NOMO-1 treated with DMSO at 0.1 percent for 48 hours (cell line): ENCODE data around the gene DMGDH.
"Not testable (repeated sequence)": the region's sequence is repeated elsewhere in the genome, so short reads cannot be mapped to it uniquely, and the experiment has no call there.

Experiments
- DNase-seq: peaks from one replicate; lab custom pipeline; 2025; ENCODE audit not compliant: unreplicated experiment; lab: John Stamatoyannopoulos, UW

The DMGDH gene

DNA sequence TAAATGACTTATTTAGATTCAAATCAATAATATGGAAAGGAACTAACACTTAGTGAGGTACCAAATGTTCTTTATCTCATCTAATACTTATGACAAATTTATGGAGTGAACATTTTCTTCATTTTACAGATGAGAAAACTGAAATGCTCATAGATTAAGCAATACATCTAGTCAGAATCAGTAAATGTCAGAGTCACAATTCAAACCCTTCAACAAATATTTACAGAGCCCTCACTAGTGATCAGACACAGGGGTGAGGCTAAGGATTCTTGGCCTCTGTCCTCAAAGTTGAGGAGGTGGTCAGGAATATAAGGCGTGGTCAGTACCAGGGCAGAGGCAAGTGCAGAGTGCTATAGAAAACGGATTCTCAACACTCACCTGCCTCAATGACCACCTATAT is 54.8 kb downstream of the DMGDH start:
- DNase-seq: no peak

DNA sequence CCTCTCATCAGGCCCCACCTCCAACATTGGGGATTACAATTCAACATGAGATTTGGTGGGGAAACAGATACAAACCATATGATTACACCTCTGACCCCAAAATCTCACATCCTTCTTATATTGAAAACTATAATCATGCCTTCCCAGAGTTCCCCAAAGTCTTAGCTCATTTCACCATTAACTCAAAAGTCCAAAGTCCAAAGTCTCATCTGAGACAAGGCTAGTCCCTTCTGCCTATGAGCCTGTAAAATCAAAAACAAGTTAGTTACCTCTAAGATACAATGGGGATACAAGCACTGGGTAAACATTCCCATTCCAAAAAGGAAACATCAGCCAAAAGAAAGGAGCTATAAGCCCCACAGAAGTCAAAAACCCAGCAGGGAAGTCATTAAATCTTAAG is 57.6 kb downstream of the DMGDH start:
- no peak for DNase-seq

DNA sequence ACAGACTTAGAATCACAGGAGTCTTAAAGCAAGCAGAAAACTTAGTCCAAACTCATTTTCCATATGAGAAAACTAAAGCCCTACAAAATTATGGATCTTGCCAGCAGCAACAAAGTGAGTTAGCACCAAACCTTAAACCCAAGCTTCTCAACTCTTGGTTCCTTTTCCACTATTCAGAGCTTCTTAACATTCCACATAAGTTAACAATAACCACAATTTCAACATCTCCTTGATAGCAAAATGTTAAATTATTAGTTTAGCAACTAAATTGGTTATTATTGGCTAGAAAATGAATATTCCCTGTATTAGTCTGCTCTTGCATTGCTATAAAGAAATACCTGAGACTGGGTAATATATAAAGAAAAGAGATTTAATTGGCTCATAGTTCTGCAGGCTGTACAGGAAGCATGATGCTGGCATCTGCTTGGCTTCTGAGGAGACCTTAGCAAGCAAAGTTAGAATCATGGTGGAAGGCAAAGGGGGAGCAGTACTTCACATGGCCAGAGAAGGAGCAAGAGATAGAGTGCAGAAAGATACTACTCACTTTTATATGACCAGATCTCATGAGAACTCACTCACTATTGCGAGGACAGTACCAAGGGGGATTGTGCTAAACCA is 58.1 kb downstream of the DMGDH start:
- no peak for DNase-seq

DNA sequence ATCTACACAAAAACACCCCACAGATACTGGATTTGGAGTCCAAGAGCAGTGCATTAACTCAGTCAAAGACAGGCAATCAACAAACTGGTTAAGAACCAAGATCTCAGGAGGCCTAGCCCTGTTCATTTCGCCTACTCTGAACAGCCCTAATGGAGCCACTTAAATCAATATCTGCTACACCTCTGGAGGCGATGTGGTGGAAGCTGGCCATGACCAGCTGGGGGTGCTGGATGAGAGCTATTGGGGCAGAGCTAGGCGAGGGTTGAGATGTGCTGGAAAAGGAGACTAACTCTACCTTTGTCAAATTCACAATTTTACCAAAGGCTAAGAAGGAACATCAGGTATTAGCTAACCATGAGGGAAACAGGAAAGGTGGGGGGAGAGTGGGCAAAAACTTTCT is 61.1 kb downstream of the DMGDH start:
- no peak for DNase-seq

DNA sequence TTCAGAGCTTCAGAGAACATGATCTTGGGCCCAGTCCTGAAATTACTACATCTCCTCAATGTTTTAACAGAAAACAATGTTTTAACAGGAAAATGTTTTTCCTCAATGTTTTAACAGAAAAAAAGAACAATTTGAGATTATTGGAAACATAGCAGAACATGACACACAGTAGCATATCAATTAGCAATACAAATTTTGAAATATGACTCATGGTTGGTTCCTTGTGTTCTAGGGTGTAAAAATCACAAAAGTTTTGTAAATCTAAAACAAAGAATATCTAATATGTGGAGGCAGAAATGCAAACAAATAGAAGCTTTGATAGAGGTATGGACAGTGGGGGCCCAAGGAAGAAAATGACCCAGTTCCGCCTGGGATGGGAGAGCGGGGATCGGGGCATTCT is 61.6 kb downstream of the DMGDH start:
- DNase-seq: no peak

DNA sequence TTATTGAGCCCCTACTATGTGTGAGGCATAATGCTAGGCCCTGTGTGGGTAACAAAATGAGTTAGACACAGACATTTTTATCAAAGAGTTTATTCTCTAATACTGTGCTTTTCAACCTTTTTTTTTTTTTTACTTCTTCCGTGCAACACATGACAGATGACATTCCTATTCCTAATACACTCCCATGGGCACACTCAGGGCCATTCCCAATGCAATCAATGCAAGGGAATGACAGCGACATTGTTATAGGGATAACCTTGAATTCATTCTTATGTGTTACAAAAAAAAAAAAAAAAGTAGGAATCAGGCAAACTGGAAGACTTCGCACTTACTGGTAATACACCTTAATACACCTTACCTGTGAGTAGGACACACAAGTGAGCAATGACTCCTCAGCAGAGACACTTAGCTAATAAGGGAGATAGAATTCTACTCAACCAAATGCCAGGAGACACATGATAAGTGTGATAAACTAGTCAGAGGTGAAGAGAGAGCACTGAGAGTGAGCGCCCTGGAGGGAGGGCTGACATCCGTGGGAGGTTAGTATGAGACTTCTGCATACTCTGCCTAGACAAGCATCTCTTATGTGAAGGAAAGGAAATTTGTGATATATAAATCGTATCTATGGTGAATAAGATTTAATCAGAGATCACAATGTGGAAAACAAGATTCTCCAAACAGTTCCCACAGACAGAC is 63.4 kb downstream of the DMGDH start:
- no peak for DNase-seq

DNA sequence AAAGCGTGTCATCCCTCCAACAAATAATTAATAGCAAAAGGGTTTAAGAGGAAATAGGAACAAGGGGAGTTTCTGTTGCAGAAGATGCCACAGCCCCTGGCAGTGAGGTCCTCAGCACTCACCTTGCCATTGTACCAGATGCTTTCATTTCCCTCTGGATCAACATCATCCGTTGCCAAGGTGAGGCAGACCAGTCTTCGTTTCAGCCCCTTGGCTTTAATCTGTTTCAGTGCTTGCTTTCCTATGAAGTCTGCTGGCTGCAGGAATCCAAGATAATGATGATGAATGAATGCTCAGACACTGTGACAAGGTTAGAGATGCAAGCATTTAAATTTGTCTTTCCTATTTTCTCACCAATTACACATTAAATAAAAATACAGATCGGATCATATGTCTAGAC is 64.3 kb downstream of the DMGDH start:
- no peak for DNase-seq

GRCh38 chr5:79002374-79002773 is 67.1 kb downstream of the DMGDH start:
- no peak for DNase-seq

DNA sequence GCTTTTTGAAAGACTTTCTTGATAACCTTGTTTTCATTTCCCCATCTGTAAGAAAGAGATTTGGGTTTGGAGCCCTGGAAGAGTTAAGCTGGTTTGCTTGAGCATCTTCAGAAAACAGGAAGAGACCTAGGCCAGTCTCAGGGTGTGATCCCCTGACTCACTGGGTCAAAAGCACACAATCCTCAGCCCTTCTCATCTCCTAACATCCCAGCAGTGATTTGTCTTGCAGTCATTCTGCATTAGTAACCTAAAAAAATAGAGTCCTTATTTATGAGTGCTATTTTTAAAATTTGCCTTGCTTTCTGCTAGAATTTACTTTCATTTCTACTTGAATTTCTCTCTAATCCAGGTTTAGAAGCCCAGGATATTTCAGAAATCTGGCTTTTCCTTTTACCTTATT is 68.0 kb downstream of the DMGDH start:
- no peak for DNase-seq

DNA sequence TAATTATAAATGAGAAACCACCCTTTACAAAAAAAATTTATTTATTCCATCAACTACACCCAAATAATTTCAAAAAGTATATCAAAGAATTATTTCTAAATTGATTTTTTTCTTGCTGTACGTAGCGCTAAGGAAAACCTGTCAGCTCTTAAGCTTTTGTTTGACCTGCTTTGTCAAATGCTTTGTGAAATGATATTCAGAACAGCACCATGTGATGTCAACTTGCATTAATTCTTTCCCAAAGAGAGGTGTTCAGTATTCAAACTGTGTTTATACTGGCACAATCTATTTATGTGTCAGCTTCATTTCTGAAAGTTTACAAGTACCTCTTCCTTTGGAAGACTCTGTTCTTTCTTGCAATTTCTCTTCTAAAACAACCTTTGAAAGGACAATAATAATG is 72.4 kb downstream of the DMGDH start:
- DNase-seq: no peak

GRCh38 chr5:78995521-78996007 is 73.9 kb downstream of the DMGDH start:
- no peak for DNase-seq

GRCh38 chr5:78993165-78993564 is 76.3 kb downstream of the DMGDH start:
- no peak for DNase-seq

DNA sequence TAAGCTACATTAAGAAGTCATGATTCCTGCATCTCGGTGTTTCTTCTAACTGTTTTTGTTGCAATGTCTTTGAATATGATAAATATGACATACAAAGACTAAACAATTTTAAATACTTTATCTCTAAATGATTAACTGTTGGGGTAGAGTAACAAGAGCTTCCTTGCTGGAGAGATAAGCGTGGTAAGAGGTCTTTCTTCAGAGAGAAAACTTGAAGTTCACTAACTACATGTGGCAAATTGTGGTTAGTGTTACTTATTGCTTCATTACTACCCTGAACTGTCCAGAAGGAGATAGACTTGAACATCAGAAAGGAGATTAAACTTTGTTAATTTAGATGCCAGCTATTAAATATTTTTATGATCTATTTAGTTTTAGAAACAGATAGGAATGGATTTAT is 77.3 kb downstream of the DMGDH start:
- no peak for DNase-seq

DNA sequence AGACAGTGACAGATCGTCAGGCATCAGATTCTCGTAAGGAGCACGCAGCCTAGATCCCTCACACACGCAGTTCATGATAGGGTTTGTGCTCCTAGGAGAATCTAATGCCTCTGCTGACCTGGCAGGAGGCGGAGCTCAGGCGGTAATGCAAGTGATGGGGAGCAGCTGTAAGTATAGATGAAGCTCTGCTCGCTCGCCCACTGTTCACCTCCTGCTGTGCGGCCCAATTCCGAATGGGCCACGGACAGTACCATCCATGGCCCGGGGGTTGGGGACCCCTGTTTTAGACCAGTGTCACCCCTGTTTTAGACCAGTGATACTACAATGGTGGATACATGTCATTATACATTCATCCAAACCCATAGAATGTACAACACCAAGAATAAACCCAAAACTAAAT is 80.4 kb downstream of the DMGDH start:
- no peak for DNase-seq

GRCh38 chr5:78985725-78986223 is 83.7 kb downstream of the DMGDH start:
- no peak for DNase-seq

DNA sequence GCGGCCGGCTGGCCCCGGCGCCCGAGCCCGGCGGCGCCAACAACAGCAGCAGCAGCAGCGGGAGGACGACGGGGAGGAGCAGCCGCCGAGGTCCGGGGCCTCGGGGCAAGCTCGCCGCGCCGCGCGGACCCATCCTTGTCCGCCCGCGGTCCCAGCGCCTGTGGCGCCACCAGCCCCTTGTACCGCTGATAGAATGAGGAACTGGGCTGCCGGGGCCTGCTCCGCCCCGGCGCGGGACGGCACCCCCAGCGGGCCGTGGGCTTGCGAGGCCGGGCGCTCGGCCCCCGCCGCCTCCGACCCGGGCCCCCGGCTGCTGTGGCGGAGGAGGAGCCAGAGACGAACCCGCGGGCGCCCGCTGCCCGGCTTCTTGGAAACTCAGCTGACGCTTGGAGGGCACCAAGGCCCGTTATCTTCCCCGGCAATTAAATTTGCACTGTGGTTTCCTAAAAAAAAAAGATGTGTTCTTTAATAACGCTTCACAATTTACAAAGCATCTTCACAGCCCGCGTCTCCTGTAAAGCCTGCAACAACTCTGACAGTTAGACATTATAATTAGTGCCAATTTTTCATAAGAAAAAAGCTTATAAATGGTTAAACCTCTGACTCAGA is 84.3 kb downstream of the DMGDH start, which contains the start of gene ARSB:
TSS of gene ARSB (minus strand) at position 195 of the 609 bp plus-strand sequence. CDS start at position 133, 62 bp downstream.
- DNase-seq: peak; percentile 61

GRCh38 chr5:78984439-78985115 is 84.9 kb downstream of the DMGDH start:
- peak; percentile 48 for DNase-seq

GRCh38 chr5:78983601-78984438 is 85.7 kb downstream of the DMGDH start:
- DNase-seq: no peak

DNA sequence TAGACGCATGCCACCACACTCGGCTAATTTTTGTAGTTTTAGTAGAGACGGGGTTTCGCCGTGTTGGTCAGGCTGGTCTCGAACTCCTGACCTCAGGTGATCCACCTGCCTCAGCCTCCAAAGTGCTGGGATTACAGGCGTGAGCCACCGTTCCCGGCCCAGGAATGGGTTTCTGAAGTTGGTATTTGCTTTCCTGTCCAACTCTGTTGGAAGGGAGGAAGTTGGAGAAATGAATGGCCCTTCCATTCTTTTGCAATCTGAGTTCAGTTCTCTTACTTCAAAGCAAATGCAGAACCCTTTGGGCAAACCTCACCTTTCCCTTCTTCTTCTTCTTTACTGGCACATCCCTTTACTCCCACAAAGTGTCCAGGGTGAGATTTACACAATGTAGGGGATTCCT is 86.3 kb downstream of the DMGDH start:
- DNase-seq: not testable (repeated sequence)

DNA sequence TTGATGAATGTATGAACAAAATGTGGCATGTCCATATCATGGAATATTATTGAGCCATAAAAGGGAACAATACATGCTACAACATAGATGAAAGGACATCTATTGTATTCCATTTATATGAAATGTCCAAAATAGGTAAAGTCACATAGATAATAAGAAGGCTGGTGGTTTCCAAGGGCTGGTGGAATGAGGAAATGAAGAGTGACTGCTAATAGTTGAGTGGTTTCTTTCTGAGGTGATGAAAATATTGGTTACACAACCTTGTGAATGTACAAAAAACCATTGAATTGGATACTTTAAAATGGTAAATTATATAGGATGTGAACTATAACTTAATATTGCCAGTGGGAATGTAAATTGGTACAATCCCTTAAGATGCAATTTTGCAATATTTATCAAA is 89.6 kb downstream of the DMGDH start:
- DNase-seq: peak; percentile 82
